GM23248 (cell line): ENCODE data around the gene AK6. TPM values are rescaled to one million over a fixed set of nuclear protein-coding genes. Genes with fewer than 3 reads are reported as not detected.

Experiments
- DNase-seq: peaks from one replicate; pipeline ENCODE4 v3.0.0-alpha.2; 2015
- H2AFZ ChIP-seq: fragments of 200-600 bp; sonication (generic); 2 replicates; pipeline ENCODE4 v1.6.1; 2016; ENCODE audit warnings: antibody characterized with exemption
- H3F3A ChIP-seq: fragments of 200-600 bp; sonication (generic); 2 replicates; pipeline ENCODE4 v1.6.1; 2016; ENCODE audit warnings: mild to moderate bottlenecking, antibody characterized with exemption, mixed run types; ENCODE audit not compliant: insufficient read depth
- H3K27ac ChIP-seq: fragments of 200-600 bp; sonication (generic); 2 replicates; pipeline ENCODE4 v1.5.1; 2016; ENCODE audit warnings: mild to moderate bottlenecking
- H3K27me3 ChIP-seq: fragments of 200-600 bp; sonication (generic); replicated peaks from 2 replicates; pipeline ENCODE4 v1.6.1; 2016; ENCODE audit warnings: mild to moderate bottlenecking; ENCODE audit not compliant: insufficient read depth
- H3K36me3 ChIP-seq: fragments of 200-600 bp; sonication (generic); 2 replicates; pipeline ENCODE4 v1.6.1; 2016; ENCODE audit warnings: low read depth, mild to moderate bottlenecking
- H3K4me1 ChIP-seq: fragments of 200-600 bp; sonication (generic); 2 replicates; pipeline ENCODE4 v1.6.1; 2016; ENCODE audit warnings: mild to moderate bottlenecking; ENCODE audit not compliant: insufficient read depth
- H3K4me2 ChIP-seq: fragments of 200-600 bp; sonication (generic); one replicate; pipeline ENCODE4 v1.6.1; 2016; ENCODE audit warnings: mild to moderate bottlenecking; ENCODE audit not compliant: unreplicated experiment
- H3K4me3 ChIP-seq: fragments of 200-600 bp; sonication (generic); 2 replicates; pipeline ENCODE4 v1.5.1; 2016; ENCODE audit warnings: mild to moderate bottlenecking
- H3K79me2 ChIP-seq: fragments of 200-600 bp; sonication (generic); 2 replicates; pipeline ENCODE4 v1.6.1; 2016; ENCODE audit warnings: mild to moderate bottlenecking; ENCODE audit not compliant: insufficient read depth
- H3K9ac ChIP-seq: fragments of 200-600 bp; sonication (generic); 2 replicates; pipeline ENCODE4 v1.6.1; 2016; ENCODE audit warnings: mild to moderate bottlenecking
- H3K9me2 ChIP-seq: fragments of 200-600 bp; sonication (generic); 2 replicates; pipeline ENCODE4 v1.6.1; 2016; ENCODE audit warnings: mixed run types, mild to moderate bottlenecking, moderate library complexity; ENCODE audit not compliant: insufficient read depth
- H3K9me3 ChIP-seq: fragments of 200-600 bp; sonication (generic); one replicate; pipeline ENCODE4 v1.6.1; 2017; ENCODE audit warnings: low read depth
- H4K20me1 ChIP-seq: fragments of 200-600 bp; sonication (generic); 2 replicates; pipeline ENCODE4 v1.6.0; 2016; ENCODE audit not compliant: insufficient read depth
- EZH2 ChIP-seq: fragments of 200-600 bp; sonication (generic); IDR thresholded peaks from 2 replicates; pipeline ENCODE4 v1.6.1; 2018; ENCODE audit warnings: antibody characterized with exemption, mild to moderate bottlenecking; ENCODE audit not compliant: insufficient read depth, poor library complexity, severe bottlenecking
- EZH2phosphoT487 ChIP-seq: fragments of 200-600 bp; sonication (generic); IDR thresholded peaks from 2 replicates; pipeline ENCODE4 v1.6.1; 2018; ENCODE audit warnings: antibody characterized with exemption, moderate library complexity, mild to moderate bottlenecking, low read depth; ENCODE audit not compliant: insufficient read depth
- WGBS, 2 experiments: methylation state at CpG; one replicate each; pipeline ENCODE4 v1.1.6; 2015 to 2017; ENCODE audit warnings: low lambda C conversion rate in 2 of 2, low coverage in 1 of 2; ENCODE audit errors: missing lambda C conversion rate in 2 of 2; 5-methylcytosine and 5-hydroxymethylcytosine counted together
- in situ Hi-C: fragments of 300-500 bp; cut with MboI; formaldehyde crosslinking; loops from 2 replicates; pipeline ENCODE4 v1.15.0; 2020
- polyA plus RNA-seq: library from polyadenylated mRNA; unstranded; fragments of >200 nt; fragmentation: Nextera tagmentation; extraction: Ambion mirVana; gene quantifications from 2 replicates; pipeline ENCODE4 v1.2.1, GENCODE V29; 2016
- total RNA-seq: library from RNA; depleted of rRNA; stranded (reverse); fragments of >200 nt; shearing (Covaris generic); gene quantifications from 2 replicates; pipeline ENCODE4 v1.2.3, GENCODE V29; 2014; rRNA removed

AK6 gene
- total RNA-seq (17.0 and 20.0 TPM in 2 replicates), polyA plus RNA-seq (125 and 136 TPM in 2 replicates)

GRCh38 chr5:69369340-69370121 is at the start of gene AK6, which contains the start of the genes RAD17 and TAF9:
TSS of gene AK6 (minus strand) at chr5:69369520. CDS start at chr5:69369490, 30 bp downstream.
TSS of gene RAD17 (plus strand) at chr5:69369818. CDS start at chr5:69372209, 2,391 bp downstream.
TSS of gene TAF9 (minus strand) at chr5:69369520. CDS start at chr5:69365737, 3,783 bp downstream.
- Histone ChIP-seq H3K27me3 (no peaks in the 10 kb centered on the region), H3K4me1 (peaks cover 21% of the 10 kb centered on the region), H3K4me2 (peak within 1 kb of the TSS; percentile 93), H3K79me2 (peaks cover 79% of the 10 kb centered on the region), H3K36me3 (peaks cover 11% of the 10 kb centered on the region), H3K9me2 (no peaks in the 10 kb centered on the region), H3K4me3 (peak within 1 kb of the TSS; percentile 98), H4K20me1 (no peaks in the 10 kb centered on the region; the same call in 1 of the 2 replicates), H2AFZ (peak within 1 kb of the TSS; percentile 94), H3K27ac (peak within 1 kb of the TSS; percentile 95), H3K9ac (peak within 1 kb of the TSS; percentile 96), H3K9me3 (no peaks in the 10 kb centered on the region), H3F3A (peaks cover 4% of the 10 kb centered on the region)
- in situ Hi-C loops = no loop called here
- WGBS, 2 experiments = 0 to 1% methylated on average over 43 to 47 of the region's 66 CpGs
- DNase-seq = peak; percentile 97
- TF ChIP-seq EZH2 (no peak), EZH2phosphoT487 (no peak)

- Histone ChIP-seq H4K20me1 (no peaks in the 10 kb centered on the region), H3K27me3 (no peaks in the 10 kb centered on the region), H3K79me2 (no peaks in the 10 kb centered on the region), H3K9ac (no peak overlapping the region), H3K9me2 (no peaks in the 10 kb centered on the region), H3K4me1 (no peaks in the 10 kb centered on the region), H3K4me3 (no peak overlapping the region), H3K9me3 (no peaks in the 10 kb centered on the region), H3K36me3 (no peaks in the 10 kb centered on the region), H2AFZ (no peak overlapping the region), H3K27ac (no peak overlapping the region), H3K4me2 (no peak overlapping the region), H3F3A (peaks cover 3% of the 10 kb centered on the region; the same call in 1 of the 2 replicates)
- no peak for DNase-seq
- TF ChIP-seq EZH2 = no peak
- TF ChIP-seq EZH2phosphoT487 = no peak
- in situ Hi-C loops = no loop called here
- WGBS, 2 experiments = 95 to 98% methylated on average over 3 of the region's 3 CpGs
Measured at GRCh38 chr5:69418554-69418953, 49.2 kb upstream of the AK6 start.

- H3K4me2 ChIP-seq = no peak overlapping the region
- H3K9ac ChIP-seq = no peak overlapping the region
Measured at GRCh38 chr5:69416699-69417098, 47.4 kb upstream of the AK6 start.

DNA sequence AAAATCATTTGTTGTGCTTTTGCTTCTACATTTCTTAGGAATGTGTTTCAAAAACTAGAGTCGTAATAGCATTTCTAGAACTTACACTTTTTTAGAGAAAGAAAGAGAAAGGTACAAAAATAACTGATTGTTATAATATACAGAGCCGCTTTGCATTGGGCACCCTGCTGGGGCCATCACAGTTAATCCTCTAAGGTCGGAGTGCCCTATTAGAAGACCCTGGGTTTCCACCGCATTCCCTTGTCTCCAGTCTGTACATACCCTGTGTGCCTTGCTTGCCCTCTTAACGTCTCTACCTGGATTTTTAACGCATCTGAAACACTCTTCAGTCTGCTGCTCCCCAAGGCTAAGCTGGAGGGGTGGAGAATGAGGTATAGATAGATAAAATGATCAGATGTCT is 46.9 kb upstream of the AK6 start:
- 95 to 96% methylated on average over 6 of the region's 6 CpGs for WGBS, 2 experiments
- H3K9ac ChIP-seq = no peak overlapping the region
- H3K79me2 ChIP-seq = no peaks in the 10 kb centered on the region
- no peaks in the 10 kb centered on the region for H3K27me3 ChIP-seq
- H3F3A ChIP-seq = peaks cover 5% of the 10 kb centered on the region; the same call in 1 of the 2 replicates
- no peaks in the 10 kb centered on the region for H3K36me3 ChIP-seq
- H3K4me1 ChIP-seq = no peaks in the 10 kb centered on the region
- no peaks in the 10 kb centered on the region for H3K9me3 ChIP-seq
- TF ChIP-seq EZH2phosphoT487 (no peak), EZH2 (no peak)
- H2AFZ ChIP-seq = no peak overlapping the region
- H3K9me2 ChIP-seq = no peaks in the 10 kb centered on the region
- no peak overlapping the region for H3K4me3 ChIP-seq
- no peaks in the 10 kb centered on the region for H4K20me1 ChIP-seq
- no peak for DNase-seq
- H3K27ac ChIP-seq = no peak overlapping the region
- in situ Hi-C loops = no loop called here
- no peak overlapping the region for H3K4me2 ChIP-seq

More at GRCh38 chr5:69416699-69417098, 47.4 kb upstream of the AK6 start:
- no peaks in the 10 kb centered on the region for H4K20me1 ChIP-seq
- H3K36me3 ChIP-seq = no peaks in the 10 kb centered on the region
- H3K4me3 ChIP-seq = no peak overlapping the region
- in situ Hi-C loops = no loop called here
- H3K27ac ChIP-seq = no peak overlapping the region
- peaks cover 5% of the 10 kb centered on the region; the same call in 1 of the 2 replicates for H3F3A ChIP-seq
- H3K9me2 ChIP-seq = no peaks in the 10 kb centered on the region
- no peaks in the 10 kb centered on the region for H3K9me3 ChIP-seq
- DNase-seq = no peak
- H3K27me3 ChIP-seq = no peaks in the 10 kb centered on the region
- H2AFZ ChIP-seq = no peak overlapping the region
- H3K4me1 ChIP-seq = no peaks in the 10 kb centered on the region
- no peaks in the 10 kb centered on the region for H3K79me2 ChIP-seq
- TF ChIP-seq EZH2phosphoT487 (no peak), EZH2 (no peak)
